AG04449 (cell line): ENCODE results near the gene TPRKB.
"Not testable (repeated sequence)": the region's sequence is repeated elsewhere in the genome, so short reads cannot be mapped to it uniquely, and the experiment has no call there.

Experiments
- CTCF ChIA-PET: fragments of 350-600 bp; formaldehyde crosslinking; extraction: SDS; loops from one replicate; lab custom pipeline; 2021; ENCODE audit warnings: antibody characterized with exemption; lab: Yijun Ruan, JAX
- POLR2A ChIA-PET: fragments of 400-600, 350-600 bp; formaldehyde crosslinking; extraction: SDS; loops from one replicate; lab custom pipeline; 2020; ENCODE audit warnings: antibody characterized with exemption, inconsistent platforms; lab: Yijun Ruan, JAX
- DNase-seq: peaks from one replicate; pipeline ENCODE4 v3.0.0-alpha.2; 2010; ENCODE audit warnings: low read depth, low spot score
- H3K4me3 ChIP-seq: 2 replicates; pipeline ENCODE4 v1.5.1; 2011; ENCODE audit warnings: low read depth, mild to moderate bottlenecking, control low read depth, low read length
- CTCF ChIP-seq: IDR thresholded peaks from one replicate; pipeline ENCODE4 v1.5.1; 2011; ENCODE audit warnings: mild to moderate bottlenecking, moderate library complexity, low read length, control low read depth, inconsistent platforms; ENCODE audit not compliant: insufficient read depth; ENCODE audit errors: missing control alignments

The TPRKB gene

GRCh38 chr2:73762571-73762970 lies 25.4 kb upstream of the TPRKB start:
- POLR2A ChIA-PET = no interaction called here
- TF ChIP-seq CTCF = no peak
- no peak overlapping the region for H3K4me3 ChIP-seq
- CTCF ChIA-PET = no interaction called here
- DNase-seq = no peak

- DNase-seq = no peak
- TF ChIP-seq CTCF = no peak
- ChIA-PET CTCF (interaction anchor here (0.9 kb wide), 1 partner anchor 361 kb away, joined by 3 read pairs; no protein-coding TSS in a partner anchor), POLR2A (no interaction called here)
- no peak overlapping the region for H3K4me3 ChIP-seq
Observed at GRCh38 chr2:73759904-73760303, 22.8 kb upstream of the TPRKB start.

GRCh38 chr2:73759285-73759764 lies 22.2 kb upstream of the TPRKB start:
- POLR2A ChIA-PET = no interaction called here
- TF ChIP-seq CTCF = no peak
- DNase-seq = no peak

GRCh38 chr2:73754332-73754731 lies 17.2 kb upstream of the TPRKB start:
- H3K4me3 ChIP-seq, POLR2A ChIA-PET, DNase-seq: not testable (repeated sequence)
- CTCF ChIA-PET = interaction anchor here (1.7 kb wide), 1 partner anchor 23 kb away, joined by 3 read pairs; no protein-coding TSS in a partner anchor

More at GRCh38 chr2:73759285-73759764, 22.2 kb upstream of the TPRKB start:
- H3K4me3 ChIP-seq = no peak overlapping the region
- CTCF ChIA-PET = no interaction called here

GRCh38 chr2:73749314-73749713 lies 12.2 kb upstream of the TPRKB start:
- CTCF ChIA-PET = no interaction called here
- POLR2A ChIA-PET = no interaction called here
- no peak for TF ChIP-seq CTCF
- H3K4me3 ChIP-seq = no peak overlapping the region
- no peak for DNase-seq

- TF ChIP-seq CTCF = no peak
- CTCF ChIA-PET = interaction anchor here (0.8 kb wide), 1 partner anchor 18 kb away, joined by 3 read pairs; no protein-coding TSS in a partner anchor
- POLR2A ChIA-PET = no interaction called here
- H3K4me3 ChIP-seq = no peak overlapping the region
- no peak for DNase-seq
Observed at GRCh38 chr2:73746877-73747208, 9.7 kb upstream of the TPRKB start.
